ENCODE data around the gene ZFAND3. TPM values are rescaled to one million over a fixed set of nuclear protein-coding genes. Genes with fewer than 3 reads are reported as not detected.

Gene ZFAND3
- total RNA-seq, 1 experiment from 2014 or later = 47.2 TPM

DNA sequence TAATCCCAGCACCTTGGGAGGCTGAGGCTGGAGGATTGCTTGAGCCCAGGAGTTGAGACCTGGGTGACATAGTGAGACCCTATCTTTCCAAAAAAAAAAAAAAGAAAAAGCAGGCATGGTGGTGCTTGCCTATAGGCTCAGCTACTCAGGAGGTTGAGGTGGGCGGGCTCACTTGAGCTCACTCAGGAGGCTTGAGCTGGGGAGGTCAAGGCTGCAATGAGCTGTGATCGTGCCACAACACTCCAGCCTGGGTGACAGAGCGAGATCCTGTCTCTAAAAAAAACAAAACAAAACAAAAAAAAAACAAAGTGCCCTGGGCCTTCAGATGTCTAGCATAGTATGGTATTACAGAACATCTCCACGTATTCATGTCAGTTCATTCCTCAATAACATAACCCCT lies 42.9 kb downstream of the ZFAND3 start:
- peaks cover 0 to 10% of the 10 kb centered on the region in 2 experiments for H3K4me1 ChIP-seq (ENCODE audit: control insufficient read depth in 1 of 2, insufficient read depth in 2 of 2, low read length in 2 of 2)
- H3K9me2 ChIP-seq (ENCODE audit: insufficient read depth) = no peaks in the 10 kb centered on the region
- H3K4me2 ChIP-seq (ENCODE audit: low read length) = no peak overlapping the region
- ATAC-seq (no peak), DNase-seq (ENCODE audit: low read depth, low spot score) (no peak)
- H3K27ac ChIP-seq (ENCODE audit: low read depth, low read length) = no peak overlapping the region
- TF ChIP-seq FOSL1 (IDR thresholded peaks at IDR 0.05; ENCODE audit: low read depth) (no peak), EZH2 (IDR thresholded peaks at IDR 0.05) (no peak), POLR2AphosphoS5 (IDR thresholded peaks at IDR 0.05; ENCODE audit: low read depth, low read length) (no peak), SP1 (IDR thresholded peaks at IDR 0.05; ENCODE audit: low read depth) (no peak), JUND (IDR thresholded peaks at IDR 0.05) (no peak), ZFX (IDR thresholded peaks at IDR 0.05) (no peak), CBX3 (IDR thresholded peaks at IDR 0.05; ENCODE audit: low read depth) (no peak), SRF (IDR thresholded peaks at IDR 0.05; ENCODE audit: low read depth) (no peak)
- H3K36me3 ChIP-seq (ENCODE audit: control insufficient read depth in 1 of 2, insufficient read depth in 2 of 2, low read length in 2 of 2) = no peaks in the 10 kb centered on the region
- RAD21 ChIA-PET (ENCODE audit: low non-redundant PET in 1 of 2, low total read pairs in 2 of 2, uncharacterized antibody in 2 of 2, unreplicated experiment in 2 of 2) = no interaction called here
- POLR2A ChIA-PET = no interaction called here
- H2AFZ ChIP-seq (ENCODE audit: low read depth, low read length, poor library complexity, severe bottlenecking) = no peak overlapping the region
- no peak overlapping the region for H3K4me3 ChIP-seq (replicated peaks in 1 of 2; ENCODE audit: low read depth in 1 of 2, low read length in 2 of 2)
- intact Hi-C loops (cut with micrococcal nuclease) = no loop called here
- 0 out of 2 replicates have a peak, but pooled peaks cover 4% of the 10 kb centered on the region for H4K20me1 ChIP-seq (ENCODE audit: insufficient read depth)
- H3K9me3 ChIP-seq (ENCODE audit: control insufficient read depth in 1 of 2, insufficient read depth in 1 of 2, low read depth in 1 of 2, low read length in 2 of 2) = no peaks in the 10 kb centered on the region
- H3K79me2 ChIP-seq (ENCODE audit: insufficient read depth, low read length) = peaks cover 89% of the 10 kb centered on the region
- H3K9ac ChIP-seq (ENCODE audit: low read length) = no peak overlapping the region
- H3K27me3 ChIP-seq (ENCODE audit: insufficient read depth, low read length) = no peaks in the 10 kb centered on the region
- BruUV-seq (replicated peaks) = no TSS peak
- CTCF ChIA-PET = no interaction called here

DNA sequence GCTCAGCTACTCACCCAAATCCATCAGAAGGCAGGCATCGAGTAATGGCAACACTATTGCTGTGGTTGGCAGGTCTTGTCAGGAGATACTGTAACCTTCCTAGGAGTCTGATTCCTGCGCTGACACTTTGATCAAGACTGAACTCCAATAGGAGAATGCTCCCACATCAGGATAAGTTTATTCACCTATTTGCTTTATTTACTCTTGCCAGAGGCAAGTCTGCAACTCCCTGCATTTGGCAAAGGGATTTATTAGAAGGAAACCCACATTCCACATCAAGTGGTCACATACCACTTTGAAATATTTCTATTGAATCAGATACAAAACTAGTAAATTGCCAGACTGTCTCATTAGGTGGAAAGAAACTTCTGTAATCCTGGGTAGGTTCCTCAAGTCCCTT lies 43.5 kb downstream of the ZFAND3 start:
- ChIA-PET CTCF (no interaction called here), POLR2A (no interaction called here), RAD21 (ENCODE audit: low non-redundant PET in 1 of 2, low total read pairs in 2 of 2, uncharacterized antibody in 2 of 2, unreplicated experiment in 2 of 2) (no interaction called here)
- no peak for DNase-seq (ENCODE audit: low read depth, low spot score)
- intact Hi-C loops (cut with micrococcal nuclease) = no loop called here
- BruUV-seq (replicated peaks) = no TSS peak
- Histone ChIP-seq H4K20me1 (ENCODE audit: insufficient read depth) (peaks cover 4% of the 10 kb centered on the region; the same call in 1 of the 2 replicates), H3K79me2 (ENCODE audit: insufficient read depth, low read length) (peaks cover 89% of the 10 kb centered on the region), H3K36me3 (ENCODE audit: control insufficient read depth in 1 of 2, insufficient read depth in 2 of 2, low read length in 2 of 2) (no peaks in the 10 kb centered on the region), H3K4me3 (replicated peaks in 1 of 2; ENCODE audit: low read depth in 1 of 2, low read length in 2 of 2) (no peak overlapping the region), H3K9ac (ENCODE audit: low read length) (no peak overlapping the region), H3K27me3 (ENCODE audit: insufficient read depth, low read length) (no peaks in the 10 kb centered on the region), H3K9me3 (ENCODE audit: control insufficient read depth in 1 of 2, insufficient read depth in 1 of 2, low read depth in 1 of 2, low read length in 2 of 2) (no peaks in the 10 kb centered on the region), H3K9me2 (ENCODE audit: insufficient read depth) (no peaks in the 10 kb centered on the region), H3K4me1 (ENCODE audit: control insufficient read depth in 1 of 2, insufficient read depth in 2 of 2, low read length in 2 of 2) (peaks cover 1 to 16% of the 10 kb centered on the region in 2 experiments), H3K27ac (ENCODE audit: low read depth, low read length) (no peak overlapping the region), H2AFZ (ENCODE audit: low read depth, low read length, poor library complexity, severe bottlenecking) (no peak overlapping the region), H3K4me2 (ENCODE audit: low read length) (no peak overlapping the region)
- TF ChIP-seq SP1 (IDR thresholded peaks at IDR 0.05; ENCODE audit: low read depth) (no peak), FOSL1 (IDR thresholded peaks at IDR 0.05; ENCODE audit: low read depth) (no peak), CBX3 (IDR thresholded peaks at IDR 0.05; ENCODE audit: low read depth) (no peak), ELF1 (IDR thresholded peaks at IDR 0.05; ENCODE audit: borderline replicate concordance, low read depth) (no peak), SRF (IDR thresholded peaks at IDR 0.05; ENCODE audit: low read depth) (no peak), POLR2AphosphoS5 (IDR thresholded peaks at IDR 0.05; ENCODE audit: low read depth, low read length) (no peak), SIN3A (IDR thresholded peaks at IDR 0.05; ENCODE audit: low read depth) (no peak), ZNF274 (IDR thresholded peaks at IDR 0.05; ENCODE audit: low read depth, low read length) (no peak), EZH2phosphoT487 (IDR thresholded peaks at IDR 0.05; ENCODE audit: borderline replicate concordance) (no peak), ZFX (IDR thresholded peaks at IDR 0.05) (no peak), JUND (IDR thresholded peaks at IDR 0.05) (no peak), RAD21 (IDR thresholded peaks at IDR 0.05; ENCODE audit: low read depth) (no peak), EGR1 (IDR thresholded peaks at IDR 0.05; ENCODE audit: low read depth) (no peak), EZH2 (IDR thresholded peaks at IDR 0.05) (no peak)
- TF ChIP-seq, protein P1, sequence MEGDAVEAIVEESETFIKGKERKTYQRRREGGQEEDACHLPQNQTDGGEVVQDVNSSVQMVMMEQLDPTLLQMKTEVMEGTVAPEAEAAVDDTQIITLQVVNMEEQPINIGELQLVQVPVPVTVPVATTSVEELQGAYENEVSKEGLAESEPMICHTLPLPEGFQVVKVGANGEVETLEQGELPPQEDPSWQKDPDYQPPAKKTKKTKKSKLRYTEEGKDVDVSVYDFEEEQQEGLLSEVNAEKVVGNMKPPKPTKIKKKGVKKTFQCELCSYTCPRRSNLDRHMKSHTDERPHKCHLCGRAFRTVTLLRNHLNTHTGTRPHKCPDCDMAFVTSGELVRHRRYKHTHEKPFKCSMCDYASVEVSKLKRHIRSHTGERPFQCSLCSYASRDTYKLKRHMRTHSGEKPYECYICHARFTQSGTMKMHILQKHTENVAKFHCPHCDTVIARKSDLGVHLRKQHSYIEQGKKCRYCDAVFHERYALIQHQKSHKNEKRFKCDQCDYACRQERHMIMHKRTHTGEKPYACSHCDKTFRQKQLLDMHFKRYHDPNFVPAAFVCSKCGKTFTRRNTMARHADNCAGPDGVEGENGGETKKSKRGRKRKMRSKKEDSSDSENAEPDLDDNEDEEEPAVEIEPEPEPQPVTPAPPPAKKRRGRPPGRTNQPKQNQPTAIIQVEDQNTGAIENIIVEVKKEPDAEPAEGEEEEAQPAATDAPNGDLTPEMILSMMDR (IDR thresholded peaks at IDR 0.05 in 2 of 3, conservative IDR thresholded peaks at IDR 0.05 in 1 of 3; ENCODE audit: borderline replicate concordance in 1 of 3, insufficient read depth in 1 of 3, low read depth in 2 of 3, low read length in 2 of 3) = no peak
- TF ChIP-seq, protein P2, sequence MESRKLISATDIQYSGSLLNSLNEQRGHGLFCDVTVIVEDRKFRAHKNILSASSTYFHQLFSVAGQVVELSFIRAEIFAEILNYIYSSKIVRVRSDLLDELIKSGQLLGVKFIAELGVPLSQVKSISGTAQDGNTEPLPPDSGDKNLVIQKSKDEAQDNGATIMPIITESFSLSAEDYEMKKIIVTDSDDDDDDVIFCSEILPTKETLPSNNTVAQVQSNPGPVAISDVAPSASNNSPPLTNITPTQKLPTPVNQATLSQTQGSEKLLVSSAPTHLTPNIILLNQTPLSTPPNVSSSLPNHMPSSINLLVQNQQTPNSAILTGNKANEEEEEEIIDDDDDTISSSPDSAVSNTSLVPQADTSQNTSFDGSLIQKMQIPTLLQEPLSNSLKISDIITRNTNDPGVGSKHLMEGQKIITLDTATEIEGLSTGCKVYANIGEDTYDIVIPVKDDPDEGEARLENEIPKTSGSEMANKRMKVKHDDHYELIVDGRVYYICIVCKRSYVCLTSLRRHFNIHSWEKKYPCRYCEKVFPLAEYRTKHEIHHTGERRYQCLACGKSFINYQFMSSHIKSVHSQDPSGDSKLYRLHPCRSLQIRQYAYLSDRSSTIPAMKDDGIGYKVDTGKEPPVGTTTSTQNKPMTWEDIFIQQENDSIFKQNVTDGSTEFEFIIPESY (IDR thresholded peaks at IDR 0.05; ENCODE audit: extremely low read depth, insufficient replicate concordance, low read length) = no peak
- TF ChIP-seq, protein P3, sequence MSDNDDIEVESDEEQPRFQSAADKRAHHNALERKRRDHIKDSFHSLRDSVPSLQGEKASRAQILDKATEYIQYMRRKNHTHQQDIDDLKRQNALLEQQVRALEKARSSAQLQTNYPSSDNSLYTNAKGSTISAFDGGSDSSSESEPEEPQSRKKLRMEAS (IDR thresholded peaks at IDR 0.05) = no peak
- TF ChIP-seq, protein P4, sequence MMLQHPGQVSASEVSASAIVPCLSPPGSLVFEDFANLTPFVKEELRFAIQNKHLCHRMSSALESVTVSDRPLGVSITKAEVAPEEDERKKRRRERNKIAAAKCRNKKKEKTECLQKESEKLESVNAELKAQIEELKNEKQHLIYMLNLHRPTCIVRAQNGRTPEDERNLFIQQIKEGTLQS (IDR thresholded peaks at IDR 0.05) = no peak
- no peak for ATAC-seq
